Suprapubic skin (tissue), 4 donors: ENCODE data around the gene MLF2.

Experiments
- CTCF ChIP-seq, 2 donors: fragments of 200-600 bp in 1 of 2; fragments of 450-650 bp in 1 of 2; sonication (generic) in 1 of 2; IDR thresholded peaks; one replicate each; pipeline ENCODE4 v1.5.1; 2016 to 2019; ENCODE audit warnings: antibody characterized with exemption in 2 of 2, mild to moderate bottlenecking in 1 of 2, moderate library complexity in 1 of 2
- EP300 ChIP-seq: sonication (generic); formaldehyde crosslinking; IDR thresholded peaks from one replicate; pipeline ENCODE4 v1.6.1; 2017; ENCODE audit warnings: antibody characterized with exemption
- POLR2A ChIP-seq, 2 donors: fragments of 450-650 bp; IDR thresholded peaks; one replicate each; pipeline ENCODE4 v1.6.1; 2017; ENCODE audit warnings: antibody characterized with exemption in 2 of 2, mild to moderate bottlenecking in 2 of 2, moderate library complexity in 2 of 2
- POLR2AphosphoS5 ChIP-seq, 3 donors: sonication (generic); formaldehyde crosslinking; IDR thresholded peaks; one replicate each; pipeline ENCODE4 v1.6.1; 2017; ENCODE audit warnings: antibody characterized with exemption in 3 of 3

- TF ChIP-seq POLR2A (IDR thresholded peaks at IDR 0.05) (peak; percentile 15 to 89), CTCF (IDR thresholded peaks at IDR 0.05) (no peak), POLR2AphosphoS5 (IDR thresholded peaks at IDR 0.05) (peak; percentile 20 to 90 (median 63)), EP300 (no peak)
Measured at GRCh38 chr12:6752921-6753771, at the start of gene MLF2.
